DMS53 treated with DMSO at 0.1 percent for 48 hours (cell line): ENCODE measurements around the gene PPP1R3E.
A peak's percentile ranks its signal among the peaks of the same experiment; 100 is the strongest.
"Not testable (repeated sequence)": the region's sequence is repeated elsewhere in the genome, so short reads cannot be mapped to it uniquely, and the experiment has no call there.

Experiments
- DNase-seq: peaks from one replicate; lab custom pipeline; 2025; ENCODE audit not compliant: unreplicated experiment; lab: John Stamatoyannopoulos, UW

The PPP1R3E gene

GRCh38 chr14:23302290-23303225, at the start of gene PPP1R3E:
Gene PPP1R3E (minus strand): TSS chr14:23302859. CDS start chr14:23302576, 283 bp downstream.
- peak; percentile 46 for DNase-seq

GRCh38 chr14:23351681-23352505, 49.2 kb upstream of the PPP1R3E start:
- DNase-seq: no peak

GRCh38 chr14:23349156-23349845, 46.6 kb upstream of the PPP1R3E start:
- no peak for DNase-seq

GRCh38 chr14:23348297-23348655, 45.6 kb upstream of the PPP1R3E start:
- no peak for DNase-seq

GRCh38 chr14:23347406-23348296, 45.0 kb upstream of the PPP1R3E start:
- no peak for DNase-seq

GRCh38 chr14:23346693-23347405, 44.2 kb upstream of the PPP1R3E start:
- DNase-seq: no peak

GRCh38 chr14:23345987-23346692, 43.5 kb upstream of the PPP1R3E start:
- DNase-seq: no peak

- no peak for DNase-seq
These were observed 41.8 kb upstream of the PPP1R3E start for GRCh38 chr14:23344481-23344880.

GRCh38 chr14:23339506-23340268, 37.0 kb upstream of the PPP1R3E start:
- no peak for DNase-seq

GRCh38 chr14:23335623-23336022, 33.0 kb upstream of the PPP1R3E start:
- no peak for DNase-seq

GRCh38 chr14:23327947-23328744, 25.5 kb upstream of the PPP1R3E start:
- peak; percentile 55 for DNase-seq

- DNase-seq: no peak
These were observed 24.1 kb upstream of the PPP1R3E start for GRCh38 chr14:23326491-23327332.

- not testable (repeated sequence) for DNase-seq
These were observed 23.1 kb upstream of the PPP1R3E start for GRCh38 chr14:23325746-23326145.

- DNase-seq: no peak
These were observed 22.3 kb upstream of the PPP1R3E start for GRCh38 chr14:23324993-23325392.

- DNase-seq: no peak
These were observed 21.8 kb upstream of the PPP1R3E start for GRCh38 chr14:23324455-23324846.

GRCh38 chr14:23323838-23324454, 21.3 kb upstream of the PPP1R3E start:
- DNase-seq: no peak
